DND-41 (cell line): Measurements from ENCODE around the gene XCR1.

Experiments
- CTCF ChIP-seq: IDR thresholded peaks from 2 replicates; pipeline ENCODE4 v1.5.1; 2012; ENCODE audit warnings: borderline replicate concordance, low read length, moderate library complexity, mild to moderate bottlenecking; ENCODE audit not compliant: poor library complexity, severe bottlenecking; ENCODE audit errors: extremely low read depth
- EZH2 ChIP-seq: IDR thresholded peaks from 3 replicates; pipeline ENCODE4 v1.6.1; 2012; ENCODE audit warnings: borderline replicate concordance, low read depth, mild to moderate bottlenecking, moderate library complexity, low read length, inconsistent platforms; ENCODE audit not compliant: severe bottlenecking

DNA sequence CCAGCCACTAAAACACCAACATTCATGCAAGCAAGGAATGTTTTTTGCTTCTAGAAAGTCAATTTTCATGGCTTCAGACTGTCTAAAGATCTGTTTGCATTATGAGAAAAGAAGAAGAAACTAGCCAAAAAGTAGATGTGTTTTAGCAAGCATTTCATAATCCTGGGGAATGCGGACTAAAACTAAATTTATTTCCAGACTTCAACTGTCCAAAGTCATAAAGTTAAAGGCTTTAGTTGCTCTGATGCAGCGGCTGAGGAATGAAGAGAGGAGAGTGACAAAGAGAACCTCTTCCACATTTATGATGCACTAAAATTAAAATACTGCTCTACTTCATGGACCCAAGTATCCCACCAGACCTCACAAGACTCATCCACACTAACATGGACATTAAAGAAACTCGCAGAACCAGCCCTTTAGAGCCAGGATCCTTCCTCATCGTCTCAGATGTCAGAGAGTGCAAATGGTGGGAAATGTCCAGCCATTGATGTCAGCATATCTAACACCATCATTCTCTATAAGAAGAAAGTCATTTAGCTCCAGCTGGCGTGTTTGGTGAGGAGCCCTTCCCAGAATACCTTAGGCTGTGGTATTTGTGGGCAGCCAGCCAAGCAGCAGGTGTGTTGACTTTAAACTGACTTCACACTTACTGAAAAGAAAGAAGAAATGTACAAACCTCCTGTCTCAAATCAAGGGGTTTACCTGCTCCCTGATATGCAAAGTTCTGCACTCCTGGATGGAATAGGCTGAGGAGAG is 49.1 kb downstream of the XCR1 start:
- no peak for TF ChIP-seq CTCF
- TF ChIP-seq EZH2, result no peak
